ENCODE results near the gene ATP8B1. TPM values are rescaled to one million over a fixed set of nuclear protein-coding genes. Genes with fewer than 3 reads are reported as not detected.

The ATP8B1 gene
- total and polyA plus RNA-seq, 2 donors (not counting 1 experiment from before 2014, with no cell fraction given), result 109 to 125 TPM

DNA sequence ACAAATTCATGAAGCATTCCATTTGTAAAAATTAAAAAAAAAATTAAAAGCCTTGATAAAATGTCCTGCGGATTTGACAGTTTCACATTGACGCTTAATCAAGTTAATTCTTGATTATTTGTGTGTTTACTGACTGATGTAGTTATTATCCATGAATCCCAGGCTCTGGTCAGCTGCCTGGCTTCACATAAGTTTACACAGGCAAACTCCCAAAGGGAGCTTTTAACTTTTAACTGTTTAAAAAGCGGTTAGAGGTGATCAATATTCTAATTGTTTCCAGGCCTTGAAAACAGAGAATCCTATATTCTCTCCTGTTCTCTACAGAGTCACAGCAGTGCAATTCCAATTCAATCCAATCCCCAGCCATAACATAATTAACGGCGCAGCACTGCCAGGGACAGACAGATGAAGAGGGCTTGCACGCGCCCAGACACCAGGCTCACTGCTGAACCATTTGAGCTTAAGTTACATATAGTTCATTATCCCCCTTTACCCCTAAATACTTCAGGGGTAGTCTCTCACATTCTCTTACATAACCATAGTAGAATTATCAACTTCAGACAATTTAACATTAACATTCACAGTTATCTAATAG lies 47.5 kb downstream of the ATP8B1 start:
- Histone ChIP-seq H3K36me3 (ENCODE audit: control insufficient read depth, insufficient read depth, low read length) (peaks cover 7% of the 10 kb centered on the region), H3K27me3 (ENCODE audit: control insufficient read depth, insufficient read depth, low read length) (no peaks in the 10 kb centered on the region), H3K27ac (ENCODE audit: insufficient read depth, low read length) (no peak overlapping the region), H4K20me1 (ENCODE audit: control insufficient read depth, extremely low read depth, insufficient read depth, low read length) (peaks cover 2% of the 10 kb centered on the region), H2AFZ (ENCODE audit: low read length) (no peak overlapping the region), H3K9ac (ENCODE audit: insufficient read depth, low read length) (no peak overlapping the region), H3K4me1 (ENCODE audit: control insufficient read depth, extremely low read depth, insufficient read depth, low read length) (no peaks in the 10 kb centered on the region), H3K9me3 (ENCODE audit: control insufficient read depth, insufficient read depth, low read depth, low read length) (no peaks in the 10 kb centered on the region), H3K4me2 (ENCODE audit: extremely low read depth, insufficient read depth, low read length) (no peak overlapping the region), H3K79me2 (ENCODE audit: control insufficient read depth, insufficient read depth, low read length) (peaks cover 86% of the 10 kb centered on the region), H3K4me3 (replicated peaks in 1 of 4; ENCODE audit: control extremely low read depth in 1 of 4, insufficient read depth in 1 of 4, low read depth in 3 of 4, low read length in 4 of 4) (no peak overlapping the region)
- no peak for TF ChIP-seq EZH2 (IDR thresholded peaks at IDR 0.05; ENCODE audit: low read length, missing control alignments)
- TF ChIP-seq CTCF (conservative IDR thresholded peaks at IDR 0.05 in 1 of 2, IDR thresholded peaks at IDR 0.05 in 1 of 2; ENCODE audit: low read depth in 1 of 2, low read length in 2 of 2), result no peak
- DNase-seq (ENCODE audit: low read depth in 2 of 2), result no peak

- peaks cover 5% of the 10 kb centered on the region for H3K36me3 ChIP-seq (ENCODE audit: control insufficient read depth, insufficient read depth, low read length)
- TF ChIP-seq EZH2 (IDR thresholded peaks at IDR 0.05; ENCODE audit: low read length, missing control alignments) (no peak), CTCF (conservative IDR thresholded peaks at IDR 0.05 in 1 of 2, IDR thresholded peaks at IDR 0.05 in 1 of 2; ENCODE audit: low read depth in 1 of 2, low read length in 2 of 2) (no peak)
- H2AFZ ChIP-seq (ENCODE audit: low read length), result no peak overlapping the region
- H3K79me2 ChIP-seq (ENCODE audit: control insufficient read depth, insufficient read depth, low read length), result peaks cover 86% of the 10 kb centered on the region
- DNase-seq (ENCODE audit: low read depth in 2 of 2), result no peak
- H3K4me2 ChIP-seq (ENCODE audit: extremely low read depth, insufficient read depth, low read length), result no peak overlapping the region
- no peaks in the 10 kb centered on the region for H3K27me3 ChIP-seq (ENCODE audit: control insufficient read depth, insufficient read depth, low read length)
- H3K9ac ChIP-seq (ENCODE audit: insufficient read depth, low read length), result no peak overlapping the region
- H3K4me3 ChIP-seq (replicated peaks in 1 of 4; ENCODE audit: control extremely low read depth in 1 of 4, insufficient read depth in 1 of 4, low read depth in 3 of 4, low read length in 4 of 4), result no peak overlapping the region
- no peaks in the 10 kb centered on the region for H3K4me1 ChIP-seq (ENCODE audit: control insufficient read depth, extremely low read depth, insufficient read depth, low read length)
- H3K27ac ChIP-seq (ENCODE audit: insufficient read depth, low read length), result no peak overlapping the region
- H4K20me1 ChIP-seq (ENCODE audit: control insufficient read depth, extremely low read depth, insufficient read depth, low read length), result no peaks in the 10 kb centered on the region
- no peaks in the 10 kb centered on the region for H3K9me3 ChIP-seq (ENCODE audit: control insufficient read depth, insufficient read depth, low read depth, low read length)
These were observed 48.4 kb downstream of the ATP8B1 start for GRCh38 chr18:57754577-57755338.

DNA sequence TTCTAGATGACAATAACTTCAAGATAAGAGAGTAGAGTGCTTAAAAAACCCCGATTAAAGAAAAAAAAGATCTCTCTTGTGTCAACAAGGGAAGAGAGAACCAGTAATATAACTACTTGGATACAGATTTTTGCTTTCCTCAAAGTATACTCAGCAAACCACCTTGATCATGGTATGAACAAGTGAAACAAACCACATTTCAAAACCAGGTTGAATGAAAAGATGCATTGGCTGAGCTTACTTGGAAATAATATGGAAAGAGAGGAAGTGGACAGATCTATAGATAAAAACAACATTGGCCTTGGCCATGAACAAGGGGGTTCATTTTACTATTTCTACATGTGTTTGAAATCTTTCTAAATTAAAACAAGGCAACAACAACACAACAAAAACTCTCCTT lies 50.1 kb downstream of the ATP8B1 start:
- H3K27ac ChIP-seq (ENCODE audit: insufficient read depth, low read length), result no peak overlapping the region
- H4K20me1 ChIP-seq (ENCODE audit: control insufficient read depth, extremely low read depth, insufficient read depth, low read length), result no peaks in the 10 kb centered on the region

More for the DNA sequence above, 50.1 kb downstream of the ATP8B1 start:
- Histone ChIP-seq H3K79me2 (ENCODE audit: control insufficient read depth, insufficient read depth, low read length) (peaks cover 91% of the 10 kb centered on the region), H3K27me3 (ENCODE audit: control insufficient read depth, insufficient read depth, low read length) (no peaks in the 10 kb centered on the region), H3K9me3 (ENCODE audit: control insufficient read depth, insufficient read depth, low read depth, low read length) (no peaks in the 10 kb centered on the region), H3K9ac (ENCODE audit: insufficient read depth, low read length) (no peak overlapping the region), H2AFZ (ENCODE audit: low read length) (no peak overlapping the region), H3K4me2 (ENCODE audit: extremely low read depth, insufficient read depth, low read length) (no peak overlapping the region), H3K36me3 (ENCODE audit: control insufficient read depth, insufficient read depth, low read length) (peaks cover 5% of the 10 kb centered on the region), H3K4me1 (ENCODE audit: control insufficient read depth, extremely low read depth, insufficient read depth, low read length) (peaks cover 7% of the 10 kb centered on the region), H3K4me3 (replicated peaks in 1 of 4; ENCODE audit: control extremely low read depth in 1 of 4, insufficient read depth in 1 of 4, low read depth in 3 of 4, low read length in 4 of 4) (no peak overlapping the region)
- TF ChIP-seq CTCF (conservative IDR thresholded peaks at IDR 0.05 in 1 of 2, IDR thresholded peaks at IDR 0.05 in 1 of 2; ENCODE audit: low read depth in 1 of 2, low read length in 2 of 2) (no peak), EZH2 (IDR thresholded peaks at IDR 0.05; ENCODE audit: low read length, missing control alignments) (no peak)
- no peak for DNase-seq (ENCODE audit: low read depth in 2 of 2)

All from fibroblast of lung (primary cell).